HCT116 (cell line): Measurements from ENCODE around the gene PLVAP. TPM values are rescaled to one million over a fixed set of nuclear protein-coding genes. Genes with fewer than 3 reads are reported as not detected.

Experiments
- ATAC-seq: fragments of 200-7000 bp; cut with Tn5 transposase; 2 replicates; pipeline ENCODE4 v1.9.1; 2020; ENCODE audit warnings: mild to moderate bottlenecking, moderate library complexity
- BruUV-seq: library from RNA; stranded (reverse); fragments of 400-500 nt; replicated peaks from 2 replicates; lab custom pipeline; 2021; lab: Mats Ljungman, UMichigan
- CTCF ChIA-PET: fragments of 300-600 bp; sonication (Branson Sonifier 250); formaldehyde crosslinking; loops from one replicate; lab custom pipeline; 2021; ENCODE audit warnings: antibody characterized with exemption; lab: Charles Lee
- POLR2A ChIA-PET: fragments of 300-600, 350-600 bp; sonication (Branson Sonifier 250); formaldehyde crosslinking; loops from one replicate; lab custom pipeline; 2021; ENCODE audit warnings: antibody characterized with exemption; lab: Charles Lee
- RAD21 ChIA-PET, 2 experiments: fragments of 300-600 bp; sonication (Branson Sonifier 250); formaldehyde crosslinking; loops; one replicate each; lab custom pipeline; 2023; ENCODE audit warnings: low total read pairs in 2 of 2; ENCODE audit not compliant: uncharacterized antibody in 2 of 2, unreplicated experiment in 2 of 2, low non-redundant PET in 1 of 2; lab: Charles Lee
- DNase-seq: peaks from one replicate; pipeline ENCODE4 v3.0.0-alpha.2; 2010; ENCODE audit warnings: low read depth, low spot score
- H2AFZ ChIP-seq: fragments of 200-600 bp; shearing (Covaris generic), sonication (generic); 2 replicates; pipeline ENCODE4 v1.6.1; 2017; ENCODE audit warnings: low read depth, mixed run types, mixed read lengths, antibody characterized with exemption, low read length; ENCODE audit not compliant: poor library complexity, severe bottlenecking
- H3K27ac ChIP-seq: 2 replicates; pipeline ENCODE4 v1.5.1; 2012; ENCODE audit warnings: low read depth, low read length
- H3K27me3 ChIP-seq: fragments of 200-600 bp; sonication (generic); 2 replicates; pipeline ENCODE4 v1.6.1; 2016; ENCODE audit warnings: mixed run types, low read length, mixed read lengths; ENCODE audit not compliant: insufficient read depth
- H3K36me3 ChIP-seq, 2 experiments: fragments of 200-500 bp in 1 of 2; fragments of 200-600 bp in 1 of 2; sonication (Bioruptor generic) in 1 of 2; sonication (generic) in 1 of 2; 2 replicates each; pipeline versions ENCODE4 v1.5.1 to v1.6.1; 2014 to 2016; ENCODE audit warnings: low read length in 2 of 2, inconsistent platforms in 1 of 2, mixed read lengths in 1 of 2, mixed run types in 1 of 2; ENCODE audit not compliant: insufficient read depth in 2 of 2, control insufficient read depth in 1 of 2
- H3K4me1 ChIP-seq, 2 experiments: fragments of 200-600 bp in 1 of 2; sonication (generic) in 1 of 2; 2 replicates each; pipeline versions ENCODE4 v1.5.1 to v1.6.1; 2012 to 2017; ENCODE audit warnings: low read length in 2 of 2, inconsistent platforms in 1 of 2, mild to moderate bottlenecking in 1 of 2, mixed read lengths in 1 of 2, mixed run types in 1 of 2, moderate library complexity in 1 of 2; ENCODE audit not compliant: insufficient read depth in 2 of 2, control insufficient read depth in 1 of 2
- H3K4me2 ChIP-seq: fragments of 200-600 bp; sonication (generic); 2 replicates; pipeline ENCODE4 v1.6.1; 2017; ENCODE audit warnings: mixed run types, low read length, mixed read lengths
- H3K4me3 ChIP-seq, 2 experiments: fragments of 200-600 bp in 1 of 2; sonication (generic) in 1 of 2; replicated peaks in 1 of 2; 2 replicates each; pipeline ENCODE4 v1.5.1; 2011 to 2016; ENCODE audit warnings: low read length in 2 of 2, control low read depth in 1 of 2, low read depth in 1 of 2, mild to moderate bottlenecking in 1 of 2, mixed read lengths in 1 of 2, mixed run types in 1 of 2
- H3K79me2 ChIP-seq: fragments of 200-600 bp; sonication (generic); 2 replicates; pipeline ENCODE4 v1.6.1; 2017; ENCODE audit warnings: mild to moderate bottlenecking, mixed run types, low read length, moderate library complexity, mixed read lengths; ENCODE audit not compliant: insufficient read depth
- H3K9ac ChIP-seq: fragments of 200-600 bp; sonication (generic); 2 replicates; pipeline ENCODE4 v1.6.1; 2016; ENCODE audit warnings: low read length, mixed read lengths
- H3K9me2 ChIP-seq: fragments of 200-600 bp; sonication (generic), shearing (Covaris generic); 2 replicates; pipeline ENCODE4 v1.6.1; 2017; ENCODE audit warnings: mixed run types, mild to moderate bottlenecking, moderate library complexity; ENCODE audit not compliant: insufficient read depth
- H3K9me3 ChIP-seq, 2 experiments: fragments of 200-500 bp in 1 of 2; fragments of 200-600 bp in 1 of 2; sonication (Bioruptor generic) in 1 of 2; sonication (generic) in 1 of 2; 2 replicates each; pipeline ENCODE4 v1.6.1; 2014 to 2017; ENCODE audit warnings: low read length in 2 of 2, mixed read lengths in 2 of 2, inconsistent platforms in 1 of 2, low read depth in 1 of 2, mild to moderate bottlenecking in 1 of 2, mixed run types in 1 of 2, moderate library complexity in 1 of 2; ENCODE audit not compliant: control insufficient read depth in 1 of 2, insufficient read depth in 1 of 2
- H4K20me1 ChIP-seq: fragments of 200-600 bp; sonication (generic), shearing (Covaris generic); 2 replicates; pipeline ENCODE4 v1.6.1; 2017; ENCODE audit warnings: mixed run types, mild to moderate bottlenecking, moderate library complexity; ENCODE audit not compliant: insufficient read depth
- ATF3 ChIP-seq: IDR thresholded peaks from 2 replicates; pipeline ENCODE4 v1.6.1; 2012
- CBX3 ChIP-seq: IDR thresholded peaks from 2 replicates; pipeline ENCODE4 v1.6.1; 2012; ENCODE audit warnings: low read depth
- CEBPB ChIP-seq: IDR thresholded peaks from 2 replicates; pipeline ENCODE4 v1.6.1; 2012; ENCODE audit warnings: low read depth
- CTCF ChIP-seq, 3 experiments: fragments of 200-600 bp in 1 of 3; sonication (generic) in 1 of 3; IDR thresholded peaks in 2 of 3; conservative IDR thresholded peaks in 1 of 3; 2 replicates each; pipeline ENCODE4 v1.5.1; 2012 to 2017; ENCODE audit warnings: low read depth in 2 of 3, low read length in 2 of 3, antibody characterized with exemption in 1 of 3, borderline replicate concordance in 1 of 3, control low read depth in 1 of 3, mild to moderate bottlenecking in 1 of 3, mixed read lengths in 1 of 3, mixed run types in 1 of 3, moderate library complexity in 1 of 3; ENCODE audit not compliant: insufficient read depth in 1 of 3
- EZH2 ChIP-seq: fragments of 200-600 bp; sonication (generic); IDR thresholded peaks from 2 replicates; pipeline ENCODE4 v1.6.1; 2017; ENCODE audit warnings: antibody characterized with exemption, mixed run types
- EZH2phosphoT487 ChIP-seq: fragments of 200-600 bp; IDR thresholded peaks from 2 replicates; pipeline ENCODE4 v1.6.1; 2018; ENCODE audit warnings: antibody characterized with exemption, borderline replicate concordance
- FOSL1 ChIP-seq: IDR thresholded peaks from 2 replicates; pipeline ENCODE4 v1.6.1; 2012; ENCODE audit warnings: low read depth
- MAX ChIP-seq: IDR thresholded peaks from 2 replicates; pipeline ENCODE4 v1.6.1; 2012
- POLR2AphosphoS5 ChIP-seq: IDR thresholded peaks from 2 replicates; pipeline ENCODE4 v1.6.1; 2011; ENCODE audit warnings: mild to moderate bottlenecking, low read depth, low read length, moderate library complexity
- RAD21 ChIP-seq: IDR thresholded peaks from 2 replicates; pipeline ENCODE4 v1.6.1; 2012; ENCODE audit warnings: low read depth, mild to moderate bottlenecking
- SIN3A ChIP-seq: IDR thresholded peaks from 2 replicates; pipeline ENCODE4 v1.6.1; 2012; ENCODE audit warnings: low read depth
- SP1 ChIP-seq: IDR thresholded peaks from 2 replicates; pipeline ENCODE4 v1.6.1; 2012; ENCODE audit warnings: low read depth
- YY1 ChIP-seq: IDR thresholded peaks from 2 replicates; pipeline ENCODE4 v1.6.1; 2011; ENCODE audit warnings: low read length, low read depth, moderate library complexity, mild to moderate bottlenecking; ENCODE audit not compliant: insufficient replicate concordance; ENCODE audit errors: extremely low read depth
- ZFX ChIP-seq: fragments of 450-650 bp; IDR thresholded peaks from 2 replicates; pipeline ENCODE4 v1.6.1; 2017
- ZNF274 ChIP-seq: fragments of 200-500 bp; sonication (Bioruptor generic); IDR thresholded peaks from 2 replicates; pipeline ENCODE4 v1.6.1; 2014; ENCODE audit warnings: mild to moderate bottlenecking, low read depth, low read length, inconsistent platforms
- intact Hi-C: fragments of 100-400 bp; cut with micrococcal nuclease; formaldehyde crosslinking; loops from 2 replicates; pipeline ENCODE4 v1.10.0; 2022
- total RNA-seq: library from RNA; stranded (reverse); gene quantifications from one replicate; pipeline ENCODE4 v1.2.1, GENCODE V29; 2021; ENCODE audit not compliant: unreplicated experiment
- TF ChIP-seq, protein P1 (sequence below): IDR thresholded peaks from 2 replicates; pipeline ENCODE4 v1.6.1; 2012; ENCODE audit warnings: low read depth
- TF ChIP-seq, protein P2 (sequence below): IDR thresholded peaks from 2 replicates; pipeline ENCODE4 v1.6.1; 2011; ENCODE audit warnings: mild to moderate bottlenecking, low read length, moderate library complexity; ENCODE audit not compliant: insufficient replicate concordance; ENCODE audit errors: extremely low read depth

The PLVAP gene
- total RNA-seq, 1 experiment from 2014 or later = 0.47 TPM

GRCh38 chr19:17404015-17404414 lies 26.9 kb upstream of the PLVAP start:
- Histone ChIP-seq H3K27ac (no peak overlapping the region), H3K4me3 (no peak overlapping the region), H3K27me3 (no peaks in the 10 kb centered on the region), H3K79me2 (no peaks in the 10 kb centered on the region), H3K4me2 (no peak overlapping the region), H3K9ac (no peak overlapping the region), H4K20me1 (no peaks in the 10 kb centered on the region), H3K36me3 (no peaks in the 10 kb centered on the region), H2AFZ (no peak overlapping the region), H3K9me3 (no peaks in the 10 kb centered on the region), H3K9me2 (no peaks in the 10 kb centered on the region)
- intact Hi-C loops = no loop called here
- no TSS peak for BruUV-seq
- ATAC-seq = no peak
- POLR2A ChIA-PET = interaction anchor here (0.6 to 1.1 kb wide), 2 partner anchors 12 to 15 kb away, joined by 3 to 4 read pairs; no protein-coding TSS in a partner anchor
- CTCF ChIA-PET = no interaction called here
- DNase-seq = no peak
- RAD21 ChIA-PET = interaction anchor here (0.6 kb wide), 2 partner anchors 35 to 47 kb away, joined by 3 to 4 read pairs; no protein-coding TSS in a partner anchor
- TF ChIP-seq ATF3 (no peak), CEBPB (no peak), CBX3 (no peak), RAD21 (no peak), EZH2 (no peak), CTCF (IDR thresholded peaks at IDR 0.05 in 2 of 3, conservative IDR thresholded peaks at IDR 0.05 in 1 of 3; ENCODE audit: borderline replicate concordance in 1 of 3, insufficient read depth in 1 of 3, low read depth in 2 of 3, low read length in 2 of 3) (no peak), EZH2phosphoT487 (no peak), SIN3A (no peak), YY1 (no peak), ZNF274 (no peak), ZFX (no peak), SP1 (no peak), MAX (no peak), POLR2AphosphoS5 (no peak), FOSL1 (no peak)
- TF ChIP-seq, protein P1, sequence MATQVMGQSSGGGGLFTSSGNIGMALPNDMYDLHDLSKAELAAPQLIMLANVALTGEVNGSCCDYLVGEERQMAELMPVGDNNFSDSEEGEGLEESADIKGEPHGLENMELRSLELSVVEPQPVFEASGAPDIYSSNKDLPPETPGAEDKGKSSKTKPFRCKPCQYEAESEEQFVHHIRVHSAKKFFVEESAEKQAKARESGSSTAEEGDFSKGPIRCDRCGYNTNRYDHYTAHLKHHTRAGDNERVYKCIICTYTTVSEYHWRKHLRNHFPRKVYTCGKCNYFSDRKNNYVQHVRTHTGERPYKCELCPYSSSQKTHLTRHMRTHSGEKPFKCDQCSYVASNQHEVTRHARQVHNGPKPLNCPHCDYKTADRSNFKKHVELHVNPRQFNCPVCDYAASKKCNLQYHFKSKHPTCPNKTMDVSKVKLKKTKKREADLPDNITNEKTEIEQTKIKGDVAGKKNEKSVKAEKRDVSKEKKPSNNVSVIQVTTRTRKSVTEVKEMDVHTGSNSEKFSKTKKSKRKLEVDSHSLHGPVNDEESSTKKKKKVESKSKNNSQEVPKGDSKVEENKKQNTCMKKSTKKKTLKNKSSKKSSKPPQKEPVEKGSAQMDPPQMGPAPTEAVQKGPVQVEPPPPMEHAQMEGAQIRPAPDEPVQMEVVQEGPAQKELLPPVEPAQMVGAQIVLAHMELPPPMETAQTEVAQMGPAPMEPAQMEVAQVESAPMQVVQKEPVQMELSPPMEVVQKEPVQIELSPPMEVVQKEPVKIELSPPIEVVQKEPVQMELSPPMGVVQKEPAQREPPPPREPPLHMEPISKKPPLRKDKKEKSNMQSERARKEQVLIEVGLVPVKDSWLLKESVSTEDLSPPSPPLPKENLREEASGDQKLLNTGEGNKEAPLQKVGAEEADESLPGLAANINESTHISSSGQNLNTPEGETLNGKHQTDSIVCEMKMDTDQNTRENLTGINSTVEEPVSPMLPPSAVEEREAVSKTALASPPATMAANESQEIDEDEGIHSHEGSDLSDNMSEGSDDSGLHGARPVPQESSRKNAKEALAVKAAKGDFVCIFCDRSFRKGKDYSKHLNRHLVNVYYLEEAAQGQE = no peak
- TF ChIP-seq, protein P2, sequence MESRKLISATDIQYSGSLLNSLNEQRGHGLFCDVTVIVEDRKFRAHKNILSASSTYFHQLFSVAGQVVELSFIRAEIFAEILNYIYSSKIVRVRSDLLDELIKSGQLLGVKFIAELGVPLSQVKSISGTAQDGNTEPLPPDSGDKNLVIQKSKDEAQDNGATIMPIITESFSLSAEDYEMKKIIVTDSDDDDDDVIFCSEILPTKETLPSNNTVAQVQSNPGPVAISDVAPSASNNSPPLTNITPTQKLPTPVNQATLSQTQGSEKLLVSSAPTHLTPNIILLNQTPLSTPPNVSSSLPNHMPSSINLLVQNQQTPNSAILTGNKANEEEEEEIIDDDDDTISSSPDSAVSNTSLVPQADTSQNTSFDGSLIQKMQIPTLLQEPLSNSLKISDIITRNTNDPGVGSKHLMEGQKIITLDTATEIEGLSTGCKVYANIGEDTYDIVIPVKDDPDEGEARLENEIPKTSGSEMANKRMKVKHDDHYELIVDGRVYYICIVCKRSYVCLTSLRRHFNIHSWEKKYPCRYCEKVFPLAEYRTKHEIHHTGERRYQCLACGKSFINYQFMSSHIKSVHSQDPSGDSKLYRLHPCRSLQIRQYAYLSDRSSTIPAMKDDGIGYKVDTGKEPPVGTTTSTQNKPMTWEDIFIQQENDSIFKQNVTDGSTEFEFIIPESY = no peak
- TF ChIP-seq, all 23 proteins: peak for 0
- peaks cover 4 to 32% of the 10 kb centered on the region in 2 experiments; a peak in 3 of 4 replicates for H3K4me1 ChIP-seq
